ENCODE measurements around the gene LMAN1L. TPM values are rescaled to one million over a fixed set of nuclear protein-coding genes. Genes with fewer than 3 reads are reported as not detected.

The LMAN1L gene
- total RNA-seq: 0.21 TPM

- H3K27me3 ChIP-seq (ENCODE audit: insufficient read depth, low read length): no peaks in the 10 kb centered on the region
- peaks cover 4% of the 10 kb centered on the region for H3K4me1 ChIP-seq (ENCODE audit: insufficient read depth, low read length)
- no peak within 1 kb of the TSS for H3K4me3 ChIP-seq (ENCODE audit: low read length)
- H3K9me3 ChIP-seq (ENCODE audit: low read depth, low read length): no peaks in the 10 kb centered on the region
These were observed at the start of gene LMAN1L for GRCh38 chr15:74812533-74812932. LMAN1L (plus strand) TSS chr15:74812835; CDS start chr15:74812855, 20 bp downstream.

GRCh38 chr15:74763416-74763815 lies 49.2 kb upstream of the LMAN1L start:
- Histone ChIP-seq H3K4me3 (ENCODE audit: low read length) (no peak overlapping the region), H3K4me1 (ENCODE audit: insufficient read depth, low read length) (no peaks in the 10 kb centered on the region), H3K9me3 (ENCODE audit: low read depth, low read length) (no peaks in the 10 kb centered on the region), H3K27me3 (ENCODE audit: insufficient read depth, low read length) (no peaks in the 10 kb centered on the region)

- Histone ChIP-seq H3K9me3 (ENCODE audit: low read depth, low read length) (no peaks in the 10 kb centered on the region), H3K4me3 (ENCODE audit: low read length) (no peak overlapping the region), H3K4me1 (ENCODE audit: insufficient read depth, low read length) (peaks cover 21% of the 10 kb centered on the region), H3K27me3 (ENCODE audit: insufficient read depth, low read length) (no peaks in the 10 kb centered on the region)
These were observed 45.2 kb upstream of the LMAN1L start for GRCh38 chr15:74767167-74768098.

- Histone ChIP-seq H3K27me3 (ENCODE audit: insufficient read depth, low read length) (no peaks in the 10 kb centered on the region), H3K9me3 (ENCODE audit: low read depth, low read length) (no peaks in the 10 kb centered on the region), H3K4me3 (ENCODE audit: low read length) (no peak overlapping the region), H3K4me1 (ENCODE audit: insufficient read depth, low read length) (peaks cover 28% of the 10 kb centered on the region)
These were observed 44.4 kb upstream of the LMAN1L start for GRCh38 chr15:74768099-74768770.

GRCh38 chr15:74768771-74769342 lies 43.8 kb upstream of the LMAN1L start:
- Histone ChIP-seq H3K27me3 (ENCODE audit: insufficient read depth, low read length) (no peaks in the 10 kb centered on the region), H3K9me3 (ENCODE audit: low read depth, low read length) (no peaks in the 10 kb centered on the region), H3K4me3 (ENCODE audit: low read length) (no peak overlapping the region), H3K4me1 (ENCODE audit: insufficient read depth, low read length) (peaks cover 34% of the 10 kb centered on the region)

- Histone ChIP-seq H3K4me3 (ENCODE audit: low read length) (no peak overlapping the region), H3K4me1 (ENCODE audit: insufficient read depth, low read length) (peaks cover 41% of the 10 kb centered on the region), H3K9me3 (ENCODE audit: low read depth, low read length) (no peaks in the 10 kb centered on the region), H3K27me3 (ENCODE audit: insufficient read depth, low read length) (no peaks in the 10 kb centered on the region)
These were observed 43.1 kb upstream of the LMAN1L start for GRCh38 chr15:74769463-74770025.

- Histone ChIP-seq H3K4me3 (ENCODE audit: low read length) (no peak overlapping the region), H3K9me3 (ENCODE audit: low read depth, low read length) (no peaks in the 10 kb centered on the region), H3K27me3 (ENCODE audit: insufficient read depth, low read length) (no peaks in the 10 kb centered on the region), H3K4me1 (ENCODE audit: insufficient read depth, low read length) (peaks cover 49% of the 10 kb centered on the region)
These were observed 42.3 kb upstream of the LMAN1L start for GRCh38 chr15:74770211-74770903.

- H3K27me3 ChIP-seq (ENCODE audit: insufficient read depth, low read length): no peaks in the 10 kb centered on the region
- no peak overlapping the region for H3K4me3 ChIP-seq (ENCODE audit: low read length)
- H3K9me3 ChIP-seq (ENCODE audit: low read depth, low read length): no peaks in the 10 kb centered on the region
- H3K4me1 ChIP-seq (ENCODE audit: insufficient read depth, low read length): peaks cover 79% of the 10 kb centered on the region
These were observed 39.3 kb upstream of the LMAN1L start for GRCh38 chr15:74773329-74773728.

GRCh38 chr15:74773731-74774252 lies 38.8 kb upstream of the LMAN1L start:
- Histone ChIP-seq H3K4me3 (ENCODE audit: low read length) (no peak overlapping the region), H3K27me3 (ENCODE audit: insufficient read depth, low read length) (no peaks in the 10 kb centered on the region), H3K4me1 (ENCODE audit: insufficient read depth, low read length) (peaks cover 81% of the 10 kb centered on the region), H3K9me3 (ENCODE audit: low read depth, low read length) (no peaks in the 10 kb centered on the region)

- Histone ChIP-seq H3K4me3 (ENCODE audit: low read length) (no peak overlapping the region), H3K27me3 (ENCODE audit: insufficient read depth, low read length) (no peaks in the 10 kb centered on the region), H3K4me1 (ENCODE audit: insufficient read depth, low read length) (peaks cover 93% of the 10 kb centered on the region), H3K9me3 (ENCODE audit: low read depth, low read length) (no peaks in the 10 kb centered on the region)
These were observed 37.5 kb upstream of the LMAN1L start for GRCh38 chr15:74775132-74775562.

- no peak overlapping the region for H3K4me3 ChIP-seq (ENCODE audit: low read length)
- H3K27me3 ChIP-seq (ENCODE audit: insufficient read depth, low read length): no peaks in the 10 kb centered on the region
- peaks cover 97% of the 10 kb centered on the region for H3K4me1 ChIP-seq (ENCODE audit: insufficient read depth, low read length)
- no peaks in the 10 kb centered on the region for H3K9me3 ChIP-seq (ENCODE audit: low read depth, low read length)
These were observed 36.7 kb upstream of the LMAN1L start for GRCh38 chr15:74775894-74776293.

GRCh38 chr15:74776821-74777768 lies 35.5 kb upstream of the LMAN1L start:
- Histone ChIP-seq H3K27me3 (ENCODE audit: insufficient read depth, low read length) (no peaks in the 10 kb centered on the region), H3K4me3 (ENCODE audit: low read length) (no peak overlapping the region), H3K4me1 (ENCODE audit: insufficient read depth, low read length) (peaks cover 94% of the 10 kb centered on the region), H3K9me3 (ENCODE audit: low read depth, low read length) (no peaks in the 10 kb centered on the region)

GRCh38 chr15:74777769-74778598 lies 34.7 kb upstream of the LMAN1L start:
- Histone ChIP-seq H3K27me3 (ENCODE audit: insufficient read depth, low read length) (no peaks in the 10 kb centered on the region), H3K4me3 (ENCODE audit: low read length) (no peak overlapping the region), H3K4me1 (ENCODE audit: insufficient read depth, low read length) (peaks cover 89% of the 10 kb centered on the region), H3K9me3 (ENCODE audit: low read depth, low read length) (no peaks in the 10 kb centered on the region)
